HCT116 (cell line): Measurements from ENCODE around the gene NOSIP. TPM values are rescaled to one million over a fixed set of nuclear protein-coding genes. Genes with fewer than 3 reads are reported as not detected.

Source experiments
- ATAC-seq: fragments of 200-7000 bp; cut with Tn5 transposase; 2 replicates; pipeline ENCODE4 v1.9.1; 2020; ENCODE audit warnings: mild to moderate bottlenecking, moderate library complexity
- BruUV-seq: library from RNA; stranded (reverse); fragments of 400-500 nt; replicated peaks from 2 replicates; lab custom pipeline; 2021; lab: Mats Ljungman, UMichigan
- CTCF ChIA-PET: fragments of 300-600 bp; sonication (Branson Sonifier 250); formaldehyde crosslinking; loops from one replicate; lab custom pipeline; 2021; ENCODE audit warnings: antibody characterized with exemption; lab: Charles Lee
- POLR2A ChIA-PET: fragments of 300-600, 350-600 bp; sonication (Branson Sonifier 250); formaldehyde crosslinking; loops from one replicate; lab custom pipeline; 2021; ENCODE audit warnings: antibody characterized with exemption; lab: Charles Lee
- RAD21 ChIA-PET, 2 experiments: fragments of 300-600 bp; sonication (Branson Sonifier 250); formaldehyde crosslinking; loops; one replicate each; lab custom pipeline; 2023; ENCODE audit warnings: low total read pairs in 2 of 2; ENCODE audit not compliant: uncharacterized antibody in 2 of 2, unreplicated experiment in 2 of 2, low non-redundant PET in 1 of 2; lab: Charles Lee
- DNase-seq: peaks from one replicate; pipeline ENCODE4 v3.0.0-alpha.2; 2010; ENCODE audit warnings: low read depth, low spot score
- H2AFZ ChIP-seq: fragments of 200-600 bp; shearing (Covaris generic), sonication (generic); 2 replicates; pipeline ENCODE4 v1.6.1; 2017; ENCODE audit warnings: low read depth, mixed run types, mixed read lengths, antibody characterized with exemption, low read length; ENCODE audit not compliant: poor library complexity, severe bottlenecking
- H3K27ac ChIP-seq: 2 replicates; pipeline ENCODE4 v1.5.1; 2012; ENCODE audit warnings: low read depth, low read length
- H3K27me3 ChIP-seq: fragments of 200-600 bp; sonication (generic); 2 replicates; pipeline ENCODE4 v1.6.1; 2016; ENCODE audit warnings: mixed run types, low read length, mixed read lengths; ENCODE audit not compliant: insufficient read depth
- H3K36me3 ChIP-seq, 2 experiments: fragments of 200-500 bp in 1 of 2; fragments of 200-600 bp in 1 of 2; sonication (Bioruptor generic) in 1 of 2; sonication (generic) in 1 of 2; 2 replicates each; pipeline versions ENCODE4 v1.5.1 to v1.6.1; 2014 to 2016; ENCODE audit warnings: low read length in 2 of 2, inconsistent platforms in 1 of 2, mixed read lengths in 1 of 2, mixed run types in 1 of 2; ENCODE audit not compliant: insufficient read depth in 2 of 2, control insufficient read depth in 1 of 2
- H3K4me1 ChIP-seq, 2 experiments: fragments of 200-600 bp in 1 of 2; sonication (generic) in 1 of 2; 2 replicates each; pipeline versions ENCODE4 v1.5.1 to v1.6.1; 2012 to 2017; ENCODE audit warnings: low read length in 2 of 2, inconsistent platforms in 1 of 2, mild to moderate bottlenecking in 1 of 2, mixed read lengths in 1 of 2, mixed run types in 1 of 2, moderate library complexity in 1 of 2; ENCODE audit not compliant: insufficient read depth in 2 of 2, control insufficient read depth in 1 of 2
- H3K4me2 ChIP-seq: fragments of 200-600 bp; sonication (generic); 2 replicates; pipeline ENCODE4 v1.6.1; 2017; ENCODE audit warnings: mixed run types, low read length, mixed read lengths
- H3K4me3 ChIP-seq, 2 experiments: fragments of 200-600 bp in 1 of 2; sonication (generic) in 1 of 2; replicated peaks in 1 of 2; 2 replicates each; pipeline ENCODE4 v1.5.1; 2011 to 2016; ENCODE audit warnings: low read length in 2 of 2, control low read depth in 1 of 2, low read depth in 1 of 2, mild to moderate bottlenecking in 1 of 2, mixed read lengths in 1 of 2, mixed run types in 1 of 2
- H3K79me2 ChIP-seq: fragments of 200-600 bp; sonication (generic); 2 replicates; pipeline ENCODE4 v1.6.1; 2017; ENCODE audit warnings: mild to moderate bottlenecking, mixed run types, low read length, moderate library complexity, mixed read lengths; ENCODE audit not compliant: insufficient read depth
- H3K9ac ChIP-seq: fragments of 200-600 bp; sonication (generic); 2 replicates; pipeline ENCODE4 v1.6.1; 2016; ENCODE audit warnings: low read length, mixed read lengths
- H3K9me2 ChIP-seq: fragments of 200-600 bp; sonication (generic), shearing (Covaris generic); 2 replicates; pipeline ENCODE4 v1.6.1; 2017; ENCODE audit warnings: mixed run types, mild to moderate bottlenecking, moderate library complexity; ENCODE audit not compliant: insufficient read depth
- H3K9me3 ChIP-seq, 2 experiments: fragments of 200-500 bp in 1 of 2; fragments of 200-600 bp in 1 of 2; sonication (Bioruptor generic) in 1 of 2; sonication (generic) in 1 of 2; 2 replicates each; pipeline ENCODE4 v1.6.1; 2014 to 2017; ENCODE audit warnings: low read length in 2 of 2, mixed read lengths in 2 of 2, inconsistent platforms in 1 of 2, low read depth in 1 of 2, mild to moderate bottlenecking in 1 of 2, mixed run types in 1 of 2, moderate library complexity in 1 of 2; ENCODE audit not compliant: control insufficient read depth in 1 of 2, insufficient read depth in 1 of 2
- H4K20me1 ChIP-seq: fragments of 200-600 bp; sonication (generic), shearing (Covaris generic); 2 replicates; pipeline ENCODE4 v1.6.1; 2017; ENCODE audit warnings: mixed run types, mild to moderate bottlenecking, moderate library complexity; ENCODE audit not compliant: insufficient read depth
- CBX3 ChIP-seq: IDR thresholded peaks from 2 replicates; pipeline ENCODE4 v1.6.1; 2012; ENCODE audit warnings: low read depth
- CEBPB ChIP-seq: IDR thresholded peaks from 2 replicates; pipeline ENCODE4 v1.6.1; 2012; ENCODE audit warnings: low read depth
- EGR1 ChIP-seq: IDR thresholded peaks from 2 replicates; pipeline ENCODE4 v1.6.1; 2012; ENCODE audit warnings: low read depth
- EZH2phosphoT487 ChIP-seq: fragments of 200-600 bp; IDR thresholded peaks from 2 replicates; pipeline ENCODE4 v1.6.1; 2018; ENCODE audit warnings: antibody characterized with exemption, borderline replicate concordance
- FOSL1 ChIP-seq: IDR thresholded peaks from 2 replicates; pipeline ENCODE4 v1.6.1; 2012; ENCODE audit warnings: low read depth
- JUND ChIP-seq: IDR thresholded peaks from 2 replicates; pipeline ENCODE4 v1.6.1; 2012
- POLR2A ChIP-seq: IDR thresholded peaks from 2 replicates; pipeline ENCODE4 v1.7.0; 2011; ENCODE audit warnings: borderline replicate concordance; ENCODE audit not compliant: insufficient read depth, insufficient read length; ENCODE audit errors: extremely low read depth
- POLR2AphosphoS5 ChIP-seq: IDR thresholded peaks from 2 replicates; pipeline ENCODE4 v1.6.1; 2011; ENCODE audit warnings: mild to moderate bottlenecking, low read depth, low read length, moderate library complexity
- SP1 ChIP-seq: IDR thresholded peaks from 2 replicates; pipeline ENCODE4 v1.6.1; 2012; ENCODE audit warnings: low read depth
- YY1 ChIP-seq: IDR thresholded peaks from 2 replicates; pipeline ENCODE4 v1.6.1; 2011; ENCODE audit warnings: low read length, low read depth, moderate library complexity, mild to moderate bottlenecking; ENCODE audit not compliant: insufficient replicate concordance; ENCODE audit errors: extremely low read depth
- ZNF274 ChIP-seq: fragments of 200-500 bp; sonication (Bioruptor generic); IDR thresholded peaks from 2 replicates; pipeline ENCODE4 v1.6.1; 2014; ENCODE audit warnings: mild to moderate bottlenecking, low read depth, low read length, inconsistent platforms
- intact Hi-C: fragments of 100-400 bp; cut with micrococcal nuclease; formaldehyde crosslinking; loops from 2 replicates; pipeline ENCODE4 v1.10.0; 2022
- total RNA-seq: library from RNA; stranded (reverse); gene quantifications from one replicate; pipeline ENCODE4 v1.2.1, GENCODE V29; 2021; ENCODE audit not compliant: unreplicated experiment
- TF ChIP-seq, protein P1 (sequence below): IDR thresholded peaks from 2 replicates; pipeline ENCODE4 v1.6.1; 2012; ENCODE audit warnings: low read depth
- TF ChIP-seq, protein P2 (sequence below): IDR thresholded peaks from 2 replicates; pipeline ENCODE4 v1.6.1; 2012
- TF ChIP-seq, protein P3 (sequence below), 3 experiments: fragments of 200-600 bp in 1 of 3; sonication (generic) in 1 of 3; IDR thresholded peaks in 2 of 3; conservative IDR thresholded peaks in 1 of 3; 2 replicates each; pipeline ENCODE4 v1.5.1; 2012 to 2017; ENCODE audit warnings: low read depth in 2 of 3, low read length in 2 of 3, antibody characterized with exemption in 1 of 3, borderline replicate concordance in 1 of 3, control low read depth in 1 of 3, mild to moderate bottlenecking in 1 of 3, mixed read lengths in 1 of 3, mixed run types in 1 of 3, moderate library complexity in 1 of 3; ENCODE audit not compliant: insufficient read depth in 1 of 3
- TF ChIP-seq, protein P4 (sequence below): IDR thresholded peaks from 2 replicates; pipeline ENCODE4 v1.6.1; 2011; ENCODE audit warnings: mild to moderate bottlenecking, low read length, moderate library complexity; ENCODE audit not compliant: insufficient replicate concordance; ENCODE audit errors: extremely low read depth

The NOSIP gene
- total RNA-seq, 1 experiment from 2014 or later = 133 TPM

DNA sequence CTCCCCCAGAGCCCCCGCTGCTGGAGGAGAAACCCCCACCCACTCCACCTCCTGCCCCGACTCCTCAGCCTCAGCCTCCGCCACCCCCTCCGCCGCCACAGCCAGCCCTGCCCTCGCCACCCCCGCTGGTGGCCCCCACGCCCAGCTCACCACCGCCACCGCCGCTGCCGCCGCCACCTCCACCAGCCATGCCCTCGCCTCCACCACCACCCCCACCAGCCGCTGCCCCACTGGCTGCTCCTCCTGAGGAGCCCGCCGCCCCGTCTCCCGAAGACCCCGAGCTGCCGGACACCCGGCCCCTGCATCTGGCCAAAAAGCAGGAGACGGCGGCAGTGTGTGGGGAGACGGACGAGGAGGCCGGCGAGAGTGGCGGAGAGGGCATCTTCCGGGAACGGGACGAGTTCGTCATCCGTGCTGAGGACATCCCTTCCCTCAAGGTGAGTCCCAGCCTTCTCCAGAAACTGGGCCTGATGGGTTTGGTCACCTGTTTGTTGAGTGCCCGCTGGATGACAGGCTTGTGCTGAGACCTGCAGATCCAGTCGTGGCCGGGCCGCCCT, 21.2 kb upstream of the NOSIP start (continued):
- TF ChIP-seq, protein P1, sequence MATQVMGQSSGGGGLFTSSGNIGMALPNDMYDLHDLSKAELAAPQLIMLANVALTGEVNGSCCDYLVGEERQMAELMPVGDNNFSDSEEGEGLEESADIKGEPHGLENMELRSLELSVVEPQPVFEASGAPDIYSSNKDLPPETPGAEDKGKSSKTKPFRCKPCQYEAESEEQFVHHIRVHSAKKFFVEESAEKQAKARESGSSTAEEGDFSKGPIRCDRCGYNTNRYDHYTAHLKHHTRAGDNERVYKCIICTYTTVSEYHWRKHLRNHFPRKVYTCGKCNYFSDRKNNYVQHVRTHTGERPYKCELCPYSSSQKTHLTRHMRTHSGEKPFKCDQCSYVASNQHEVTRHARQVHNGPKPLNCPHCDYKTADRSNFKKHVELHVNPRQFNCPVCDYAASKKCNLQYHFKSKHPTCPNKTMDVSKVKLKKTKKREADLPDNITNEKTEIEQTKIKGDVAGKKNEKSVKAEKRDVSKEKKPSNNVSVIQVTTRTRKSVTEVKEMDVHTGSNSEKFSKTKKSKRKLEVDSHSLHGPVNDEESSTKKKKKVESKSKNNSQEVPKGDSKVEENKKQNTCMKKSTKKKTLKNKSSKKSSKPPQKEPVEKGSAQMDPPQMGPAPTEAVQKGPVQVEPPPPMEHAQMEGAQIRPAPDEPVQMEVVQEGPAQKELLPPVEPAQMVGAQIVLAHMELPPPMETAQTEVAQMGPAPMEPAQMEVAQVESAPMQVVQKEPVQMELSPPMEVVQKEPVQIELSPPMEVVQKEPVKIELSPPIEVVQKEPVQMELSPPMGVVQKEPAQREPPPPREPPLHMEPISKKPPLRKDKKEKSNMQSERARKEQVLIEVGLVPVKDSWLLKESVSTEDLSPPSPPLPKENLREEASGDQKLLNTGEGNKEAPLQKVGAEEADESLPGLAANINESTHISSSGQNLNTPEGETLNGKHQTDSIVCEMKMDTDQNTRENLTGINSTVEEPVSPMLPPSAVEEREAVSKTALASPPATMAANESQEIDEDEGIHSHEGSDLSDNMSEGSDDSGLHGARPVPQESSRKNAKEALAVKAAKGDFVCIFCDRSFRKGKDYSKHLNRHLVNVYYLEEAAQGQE = no peak
- TF ChIP-seq, protein P2, sequence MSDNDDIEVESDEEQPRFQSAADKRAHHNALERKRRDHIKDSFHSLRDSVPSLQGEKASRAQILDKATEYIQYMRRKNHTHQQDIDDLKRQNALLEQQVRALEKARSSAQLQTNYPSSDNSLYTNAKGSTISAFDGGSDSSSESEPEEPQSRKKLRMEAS = no peak
- TF ChIP-seq EGR1 = no peak
- TF ChIP-seq EZH2phosphoT487 = no peak
- TF ChIP-seq SP1 = no peak
- TF ChIP-seq POLR2A = no peak

DNA sequence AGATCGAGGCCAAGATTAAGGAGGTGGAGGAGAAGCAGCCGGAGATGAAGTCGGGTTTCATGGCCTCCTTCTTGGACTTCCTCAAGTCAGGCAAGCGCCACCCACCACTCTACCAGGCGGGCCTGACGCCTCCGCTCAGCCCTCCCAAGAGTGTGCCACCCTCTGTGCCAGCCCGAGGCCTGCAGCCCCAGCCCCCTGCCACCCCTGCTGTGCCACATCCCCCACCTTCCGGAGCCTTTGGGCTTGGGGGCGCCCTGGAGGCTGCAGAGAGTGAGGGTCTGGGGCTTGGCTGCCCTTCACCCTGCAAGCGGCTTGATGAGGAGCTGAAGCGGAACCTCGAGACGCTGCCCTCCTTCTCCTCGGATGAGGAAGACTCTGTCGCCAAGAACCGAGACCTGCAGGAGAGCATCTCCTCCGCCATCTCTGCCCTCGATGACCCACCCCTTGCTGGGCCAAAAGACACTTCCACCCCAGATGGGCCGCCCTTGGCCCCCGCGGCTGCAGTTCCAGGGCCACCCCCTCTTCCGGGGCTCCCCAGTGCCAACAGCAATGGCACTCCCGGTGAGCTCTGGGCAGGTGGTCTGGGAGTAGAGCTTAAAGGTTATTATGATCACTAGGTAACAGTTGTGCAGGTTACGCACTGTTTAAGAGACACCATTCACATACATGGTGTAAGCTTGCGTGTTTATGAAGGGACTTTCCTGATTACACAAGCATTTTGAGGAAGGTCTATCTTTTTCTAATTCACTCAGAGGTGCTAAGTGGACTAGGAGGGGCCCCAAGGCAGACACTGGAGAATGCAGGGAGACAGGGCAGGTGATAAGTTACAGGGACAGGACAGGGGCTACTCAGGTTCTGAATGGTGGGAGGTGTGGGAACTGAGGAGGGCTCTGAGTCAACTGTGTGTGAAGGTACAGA, 19.3 kb upstream of the NOSIP start:
- ChIA-PET POLR2A (no interaction called here), RAD21 (no interaction called here), CTCF (no interaction called here)
- no peak overlapping the region for H3K4me2 ChIP-seq
- intact Hi-C loops = no loop called here
- no peaks in the 10 kb centered on the region for H3K9me2 ChIP-seq
- BruUV-seq = no TSS peak
- no peak overlapping the region for H3K9ac ChIP-seq
- no peak overlapping the region for H2AFZ ChIP-seq
- DNase-seq (no peak), ATAC-seq (no peak)
- H3K27ac ChIP-seq = no peak overlapping the region
- H3K36me3 ChIP-seq = peaks cover 33 to 46% of the 10 kb centered on the region in 2 experiments; a peak in 3 of 4 replicates
- H3K79me2 ChIP-seq = peaks cover 61% of the 10 kb centered on the region
- H3K9me3 ChIP-seq = no peaks in the 10 kb centered on the region
- H4K20me1 ChIP-seq = no peaks in the 10 kb centered on the region
- H3K4me3 ChIP-seq = no peak overlapping the region
- no peaks in the 10 kb centered on the region for H3K27me3 ChIP-seq
- H3K4me1 ChIP-seq = no peaks in the 10 kb centered on the region
- TF ChIP-seq ZNF274 = no peak
- TF ChIP-seq, protein P3, sequence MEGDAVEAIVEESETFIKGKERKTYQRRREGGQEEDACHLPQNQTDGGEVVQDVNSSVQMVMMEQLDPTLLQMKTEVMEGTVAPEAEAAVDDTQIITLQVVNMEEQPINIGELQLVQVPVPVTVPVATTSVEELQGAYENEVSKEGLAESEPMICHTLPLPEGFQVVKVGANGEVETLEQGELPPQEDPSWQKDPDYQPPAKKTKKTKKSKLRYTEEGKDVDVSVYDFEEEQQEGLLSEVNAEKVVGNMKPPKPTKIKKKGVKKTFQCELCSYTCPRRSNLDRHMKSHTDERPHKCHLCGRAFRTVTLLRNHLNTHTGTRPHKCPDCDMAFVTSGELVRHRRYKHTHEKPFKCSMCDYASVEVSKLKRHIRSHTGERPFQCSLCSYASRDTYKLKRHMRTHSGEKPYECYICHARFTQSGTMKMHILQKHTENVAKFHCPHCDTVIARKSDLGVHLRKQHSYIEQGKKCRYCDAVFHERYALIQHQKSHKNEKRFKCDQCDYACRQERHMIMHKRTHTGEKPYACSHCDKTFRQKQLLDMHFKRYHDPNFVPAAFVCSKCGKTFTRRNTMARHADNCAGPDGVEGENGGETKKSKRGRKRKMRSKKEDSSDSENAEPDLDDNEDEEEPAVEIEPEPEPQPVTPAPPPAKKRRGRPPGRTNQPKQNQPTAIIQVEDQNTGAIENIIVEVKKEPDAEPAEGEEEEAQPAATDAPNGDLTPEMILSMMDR (IDR thresholded peaks at IDR 0.05 in 2 of 3, conservative IDR thresholded peaks at IDR 0.05 in 1 of 3; ENCODE audit: borderline replicate concordance in 1 of 3, insufficient read depth in 1 of 3, low read depth in 2 of 3, low read length in 2 of 3) = no peak
- TF ChIP-seq, protein P4, sequence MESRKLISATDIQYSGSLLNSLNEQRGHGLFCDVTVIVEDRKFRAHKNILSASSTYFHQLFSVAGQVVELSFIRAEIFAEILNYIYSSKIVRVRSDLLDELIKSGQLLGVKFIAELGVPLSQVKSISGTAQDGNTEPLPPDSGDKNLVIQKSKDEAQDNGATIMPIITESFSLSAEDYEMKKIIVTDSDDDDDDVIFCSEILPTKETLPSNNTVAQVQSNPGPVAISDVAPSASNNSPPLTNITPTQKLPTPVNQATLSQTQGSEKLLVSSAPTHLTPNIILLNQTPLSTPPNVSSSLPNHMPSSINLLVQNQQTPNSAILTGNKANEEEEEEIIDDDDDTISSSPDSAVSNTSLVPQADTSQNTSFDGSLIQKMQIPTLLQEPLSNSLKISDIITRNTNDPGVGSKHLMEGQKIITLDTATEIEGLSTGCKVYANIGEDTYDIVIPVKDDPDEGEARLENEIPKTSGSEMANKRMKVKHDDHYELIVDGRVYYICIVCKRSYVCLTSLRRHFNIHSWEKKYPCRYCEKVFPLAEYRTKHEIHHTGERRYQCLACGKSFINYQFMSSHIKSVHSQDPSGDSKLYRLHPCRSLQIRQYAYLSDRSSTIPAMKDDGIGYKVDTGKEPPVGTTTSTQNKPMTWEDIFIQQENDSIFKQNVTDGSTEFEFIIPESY = no peak
- TF ChIP-seq POLR2AphosphoS5 = no peak
- TF ChIP-seq, protein P2 = no peak
- TF ChIP-seq JUND = no peak
- TF ChIP-seq CBX3 = no peak
- TF ChIP-seq YY1 = no peak
- TF ChIP-seq CEBPB = no peak
- no peak for TF ChIP-seq FOSL1
- TF ChIP-seq EZH2phosphoT487 = no peak
